Bone marrow (tissue), 2 donors: ENCODE results near the gene ARHGEF7.

Experiments used
- DNase-seq, 2 donors: peaks; one replicate each; lab custom pipeline; 2025; lab: John Stamatoyannopoulos, UW

ARHGEF7 gene

GRCh38 chr13:111353508-111353907, 238.4 kb downstream of the ARHGEF7 start:
- DNase-seq: no peak

DNA sequence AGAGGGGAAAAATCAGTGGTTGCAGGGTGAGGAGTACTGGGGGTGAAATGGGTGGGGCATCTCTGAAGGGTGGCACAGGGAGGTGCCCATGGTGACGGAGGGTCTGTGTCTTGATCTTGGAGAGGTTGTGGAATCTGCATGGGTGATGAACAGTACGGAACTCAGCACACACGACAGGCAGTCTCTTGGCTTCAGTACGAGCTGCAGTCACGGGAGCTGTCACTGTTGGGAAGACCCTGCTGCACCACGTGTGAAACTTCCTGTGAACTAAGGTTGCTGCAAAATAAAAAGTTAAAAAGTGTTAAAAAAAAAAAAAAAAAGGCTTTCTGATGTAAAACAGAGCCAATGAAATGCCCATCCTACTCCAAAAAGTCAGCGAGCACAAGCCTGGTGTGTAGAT, 239.7 kb downstream of the ARHGEF7 start:
- DNase-seq: no peak
